ENCODE data around the gene CFAP68. TPM values are rescaled to one million over a fixed set of nuclear protein-coding genes. Genes with fewer than 3 reads are reported as not detected.

The CFAP68 gene
- total and polyA plus RNA-seq, 2 of the 4 experiments (the other 2 are of a cell fraction) = 10.2 to 17.0 TPM

DNA sequence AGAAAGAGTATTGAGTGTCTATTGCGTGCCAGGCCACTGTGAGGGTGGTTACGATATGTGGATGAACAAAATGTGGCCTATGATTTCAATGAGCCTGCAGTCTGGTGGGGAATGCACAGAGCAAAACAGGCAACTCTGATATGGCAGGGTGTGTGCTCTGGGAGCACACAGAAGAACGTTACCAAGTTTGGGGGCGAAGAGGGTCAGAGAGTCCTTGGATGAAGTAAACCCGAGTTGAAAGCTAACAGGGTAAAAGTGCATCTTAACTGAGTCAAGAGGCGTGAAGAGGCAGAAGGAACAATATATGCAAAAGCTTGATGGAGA lies 258 bp downstream of the CFAP68 start:
- no TSS peak for BruUV-seq (replicated peaks)
- Histone ChIP-seq H2BK20ac (ENCODE audit: low read depth, low read length) (peak overlapping the region; percentile 45), H4K8ac (ENCODE audit: low read depth in 2 of 2, low read length in 2 of 2) (peak overlapping the region; percentile 87 to 100), H2AK5ac (ENCODE audit: low read depth, low read length) (peak overlapping the region; percentile 88), H3K18ac (ENCODE audit: low read depth, low read length) (peak overlapping the region; percentile 20), H3K36me3 (ENCODE audit: control insufficient read depth, insufficient read depth, low read length) (no peaks in the 10 kb centered on the region; the same call in 1 of the 2 replicates), H3K56ac (ENCODE audit: extremely low read depth, insufficient read depth, low read length) (peak overlapping the region; percentile 97), H3K9me1 (ENCODE audit: insufficient read depth, low read length) (peaks cover 3% of the 10 kb centered on the region; the same call in 1 of the 2 replicates), H3K4ac (ENCODE audit: low read depth, low read length) (peak overlapping the region; percentile 100), H4K5ac (ENCODE audit: low read depth, low read length) (peak overlapping the region; percentile 97), H3K79me1 (ENCODE audit: low read depth in 1 of 2, low read length in 2 of 2) (peaks cover 0 to 11% of the 10 kb centered on the region in 2 experiments; a peak in 3 of 4 replicates), H3K27me3 (ENCODE audit: control insufficient read depth, insufficient read depth, low read length) (no peaks in the 10 kb centered on the region), H2BK5ac (ENCODE audit: low read depth, low read length, poor library complexity, severe bottlenecking) (peak overlapping the region; percentile 95), H3K23ac (ENCODE audit: low read depth, low read length) (peak overlapping the region; percentile 99), H3K27ac (ENCODE audit: insufficient read depth, low read length) (peak overlapping the region; percentile 88), H4K20me1 (ENCODE audit: insufficient read depth, low read length) (no peaks in the 10 kb centered on the region), H3K14ac (replicated peaks; ENCODE audit: low read depth, low read length) (peak overlapping the region; percentile 100), H3K9me3 (ENCODE audit: control insufficient read depth, insufficient read depth, low read length) (no peaks in the 10 kb centered on the region), H2AK9ac (replicated peaks; ENCODE audit: low read depth, low read length, poor library complexity) (peak overlapping the region; percentile 93), H3K4me3 (ENCODE audit: insufficient read depth, low read depth, low read length) (peak overlapping the region; percentile 71), H3K9ac (ENCODE audit: low read depth, low read length) (peak overlapping the region; percentile 78), H4K91ac (ENCODE audit: insufficient read depth, low read depth, low read length) (peak overlapping the region; percentile 100), H2BK120ac (ENCODE audit: low read depth, low read length) (peak overlapping the region; percentile 99), H2BK15ac (ENCODE audit: low read depth, low read length) (peak overlapping the region; percentile 97; the same call in 2 of the 3 replicates), H3K4me1 (ENCODE audit: control insufficient read depth, insufficient read depth, low read length) (peaks cover 3% of the 10 kb centered on the region; the same call in 1 of the 2 replicates), H3K4me2 (ENCODE audit: low read depth, low read length) (peak overlapping the region; percentile 74), H2AFZ (replicated peaks; ENCODE audit: low read length, poor library complexity) (peak overlapping the region; percentile 100)
- 41% methylated on average over 5 of the region's 6 CpGs; no CpG with 5 or more reads in 1 of the 2 experiments for WGBS, 2 experiments (ENCODE audit: extremely low coverage in 2 of 2, insufficient read length in 1 of 2)
- TF ChIP-seq CHD1 (IDR thresholded peaks at IDR 0.05; ENCODE audit: low read depth, low read length) = no peak
- no peak for TF ChIP-seq USF2 (IDR thresholded peaks at IDR 0.05; ENCODE audit: low read depth, low read length)
- TF ChIP-seq RAD21 (IDR thresholded peaks at IDR 0.05; ENCODE audit: low read length) = no peak
- no peak for TF ChIP-seq CEBPB (IDR thresholded peaks at IDR 0.05; ENCODE audit: low read depth, low read length)
- no peak for TF ChIP-seq FOS (IDR thresholded peaks at IDR 0.05; ENCODE audit: low read depth, low read length)
- TF ChIP-seq POLR2A (IDR thresholded peaks at IDR 0.05; ENCODE audit: low read depth, low read length) = no peak
- no peak for TF ChIP-seq NFE2L2 (IDR thresholded peaks at IDR 0.05; ENCODE audit: low read depth, low read length)
- TF ChIP-seq, protein P1, sequence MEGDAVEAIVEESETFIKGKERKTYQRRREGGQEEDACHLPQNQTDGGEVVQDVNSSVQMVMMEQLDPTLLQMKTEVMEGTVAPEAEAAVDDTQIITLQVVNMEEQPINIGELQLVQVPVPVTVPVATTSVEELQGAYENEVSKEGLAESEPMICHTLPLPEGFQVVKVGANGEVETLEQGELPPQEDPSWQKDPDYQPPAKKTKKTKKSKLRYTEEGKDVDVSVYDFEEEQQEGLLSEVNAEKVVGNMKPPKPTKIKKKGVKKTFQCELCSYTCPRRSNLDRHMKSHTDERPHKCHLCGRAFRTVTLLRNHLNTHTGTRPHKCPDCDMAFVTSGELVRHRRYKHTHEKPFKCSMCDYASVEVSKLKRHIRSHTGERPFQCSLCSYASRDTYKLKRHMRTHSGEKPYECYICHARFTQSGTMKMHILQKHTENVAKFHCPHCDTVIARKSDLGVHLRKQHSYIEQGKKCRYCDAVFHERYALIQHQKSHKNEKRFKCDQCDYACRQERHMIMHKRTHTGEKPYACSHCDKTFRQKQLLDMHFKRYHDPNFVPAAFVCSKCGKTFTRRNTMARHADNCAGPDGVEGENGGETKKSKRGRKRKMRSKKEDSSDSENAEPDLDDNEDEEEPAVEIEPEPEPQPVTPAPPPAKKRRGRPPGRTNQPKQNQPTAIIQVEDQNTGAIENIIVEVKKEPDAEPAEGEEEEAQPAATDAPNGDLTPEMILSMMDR (conservative IDR thresholded peaks at IDR 0.05; ENCODE audit: low read depth, low read length) = no peak
- no peak for TF ChIP-seq MAFK (IDR thresholded peaks at IDR 0.05; ENCODE audit: low read depth, low read length)
- ChIA-PET POLR2A (ENCODE audit: unreplicated experiment) (no interaction called here), CTCF (interaction anchor here (1.0 kb wide), 1 partner anchor 117 kb away, joined by 3 read pairs; no protein-coding TSS in a partner anchor)
- dilution Hi-C loops (cut with HindIII; ENCODE audit: low sequenced_read_pairs, unreplicated experiment) = no loop called here
- ATAC-seq (ENCODE audit: low read depth) (no peak; the same call in 1 of the 2 replicates), DNase-seq (no peak)
- intact Hi-C loops (cut with micrococcal nuclease) = loop anchor here (1.0 to 10.0 kb wide), 10 partner anchors 47 to 401 kb away; partner anchors contain the start of genes DIXDC1, DLAT, NKAPD1 and PIH1D2
- in situ Hi-C loops (cut with MboI; ENCODE audit: low sequenced_read_pairs) = loop anchor here (5.0 kb wide), 1 partner anchor 113 kb away; no protein-coding TSS in a partner anchor

Data from IMR-90 (cell line).